Kidney (tissue), 14 donors: ENCODE data around the gene UBALD2. TPM values are rescaled to one million over a fixed set of nuclear protein-coding genes. Genes with fewer than 3 reads are reported as not detected.
"Not testable (repeated sequence)": the region's sequence is repeated elsewhere in the genome, so short reads cannot be mapped to it uniquely, and the experiment has no call there.

Experiments used
- DNase-seq, 5 donors: peaks; one replicate each; pipeline ENCODE4 v3.0.0-alpha.2; 2013 to 2020
- FAIRE-seq: peaks from 2 replicates; lab custom pipeline; 2012; peaks lifted over from hg19 to GRCh38; lab: Jason Lieb, UNC
- H3K27ac ChIP-seq, 2 donors: one replicate each; pipeline ENCODE4 v1.7.0; 2013; ENCODE audit warnings: low read depth in 2 of 2, low read length in 2 of 2, inconsistent platforms in 1 of 2
- H3K27me3 ChIP-seq: one replicate; pipeline ENCODE4 v1.7.1; 2013; ENCODE audit warnings: low read length, inconsistent platforms; ENCODE audit not compliant: control insufficient read depth, insufficient read depth
- H3K36me3 ChIP-seq, 3 donors: one replicate each; pipeline versions ENCODE4 v1.7.0 to v1.7.1; 2013; ENCODE audit warnings: low read length in 3 of 3, control low read depth in 1 of 3, inconsistent platforms in 1 of 3; ENCODE audit not compliant: insufficient read depth in 3 of 3, control insufficient read depth in 2 of 3
- H3K4me1 ChIP-seq, 3 donors: one replicate each; pipeline versions ENCODE4 v1.7.0 to v1.7.1; 2013; ENCODE audit warnings: low read length in 3 of 3, inconsistent platforms in 1 of 3, low read depth in 1 of 3; ENCODE audit not compliant: control insufficient read depth in 2 of 3, insufficient read depth in 2 of 3
- H3K4me3 ChIP-seq, 3 donors: one replicate each; pipeline versions ENCODE4 v1.7.0 to v1.8.1; 2013; ENCODE audit warnings: low read length in 3 of 3, control low read depth in 1 of 3, inconsistent platforms in 1 of 3
- H3K9ac ChIP-seq, 3 donors: one replicate each; pipeline versions ENCODE4 v1.7.0 to v1.7.1; 2013; ENCODE audit warnings: low read length in 3 of 3, control low read depth in 1 of 3, inconsistent platforms in 1 of 3
- H3K9me3 ChIP-seq, 3 donors: one replicate each; pipeline versions ENCODE4 v1.7.0 to v1.7.1; 2013; ENCODE audit warnings: low read length in 3 of 3, control low read depth in 1 of 3, inconsistent platforms in 1 of 3; ENCODE audit not compliant: control insufficient read depth in 2 of 3, insufficient read depth in 1 of 3
- intact Hi-C: fragments of 100-400 bp; cut with DNase I; formaldehyde crosslinking; loops from one replicate; pipeline ENCODE4 v1.11.1; 2022
- polyA plus RNA-seq: library from polyadenylated mRNA; stranded (reverse); fragments of 350-450 nt; fragmentation: Illumina TruSeq; extraction: RNeasy Lipid Tissue Mini Kit (QIAGEN cat#74804); gene quantifications from one replicate; pipeline ENCODE4 v1.2.3, GENCODE V29; 2014; ENCODE audit warnings: low read depth, low replicate concordance; ENCODE audit not compliant: insufficient read depth
- total RNA-seq: library from RNA; stranded (reverse); fragmentation: NEBNext Ultra II Directional; extraction: Animal tissue kit (Norgen Biotek cat#: 25700); gene quantifications from one replicate; pipeline ENCODE4 v1.2.1, GENCODE V29; 2021
- TF ChIP-seq, protein P1 (sequence below): IDR thresholded peaks from 3 replicates; pipeline ENCODE4 v1.5.1; 2012; ENCODE audit warnings: mild to moderate bottlenecking, moderate library complexity, borderline replicate concordance; ENCODE audit not compliant: insufficient read depth; ENCODE audit errors: extremely low read depth
- donor health status: control.
- donor health status: control.
- donor health status: control.
- donor health status: control.
- donor health status: control.
- donor health status: DM: yes; HTN: yes; CAD: no.
- donor health status: Normal renal cell carcinoma (clear cell type).

Gene UBALD2
- total and polyA plus RNA-seq, 2 donors from 2014 or later = 54.3 to 59.1 TPM

- no peak for FAIRE-seq
- no peak overlapping the region for H3K27ac ChIP-seq
- TF ChIP-seq, protein P1, sequence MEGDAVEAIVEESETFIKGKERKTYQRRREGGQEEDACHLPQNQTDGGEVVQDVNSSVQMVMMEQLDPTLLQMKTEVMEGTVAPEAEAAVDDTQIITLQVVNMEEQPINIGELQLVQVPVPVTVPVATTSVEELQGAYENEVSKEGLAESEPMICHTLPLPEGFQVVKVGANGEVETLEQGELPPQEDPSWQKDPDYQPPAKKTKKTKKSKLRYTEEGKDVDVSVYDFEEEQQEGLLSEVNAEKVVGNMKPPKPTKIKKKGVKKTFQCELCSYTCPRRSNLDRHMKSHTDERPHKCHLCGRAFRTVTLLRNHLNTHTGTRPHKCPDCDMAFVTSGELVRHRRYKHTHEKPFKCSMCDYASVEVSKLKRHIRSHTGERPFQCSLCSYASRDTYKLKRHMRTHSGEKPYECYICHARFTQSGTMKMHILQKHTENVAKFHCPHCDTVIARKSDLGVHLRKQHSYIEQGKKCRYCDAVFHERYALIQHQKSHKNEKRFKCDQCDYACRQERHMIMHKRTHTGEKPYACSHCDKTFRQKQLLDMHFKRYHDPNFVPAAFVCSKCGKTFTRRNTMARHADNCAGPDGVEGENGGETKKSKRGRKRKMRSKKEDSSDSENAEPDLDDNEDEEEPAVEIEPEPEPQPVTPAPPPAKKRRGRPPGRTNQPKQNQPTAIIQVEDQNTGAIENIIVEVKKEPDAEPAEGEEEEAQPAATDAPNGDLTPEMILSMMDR = no peak
- no peak overlapping the region for H3K9ac ChIP-seq
- no peaks in the 10 kb centered on the region for H3K27me3 ChIP-seq
- intact Hi-C loops = loop anchor here (10.0 kb wide), 1 partner anchor 55 kb away; no protein-coding TSS in a partner anchor
- no peak overlapping the region for H3K4me3 ChIP-seq
- DNase-seq = no peak
- no peaks in the 10 kb centered on the region for H3K36me3 ChIP-seq
- H3K9me3 ChIP-seq = no peaks in the 10 kb centered on the region
- H3K4me1 ChIP-seq = no peaks in the 10 kb centered on the region
Observed at GRCh38 chr17:76219670-76220383, 45.3 kb upstream of the UBALD2 start.

GRCh38 chr17:76223802-76224201, 41.3 kb upstream of the UBALD2 start:
- Histone ChIP-seq H3K27me3 (no peaks in the 10 kb centered on the region), H3K36me3 (no peaks in the 10 kb centered on the region), H3K4me1 (no peaks in the 10 kb centered on the region), H3K4me3 (no peak overlapping the region), H3K27ac (no peak overlapping the region), H3K9ac (no peak overlapping the region), H3K9me3 (no peaks in the 10 kb centered on the region)
- DNase-seq = no peak
- intact Hi-C loops = loop anchor here (10.0 kb wide), 1 partner anchor 59 kb away; no protein-coding TSS in a partner anchor
- TF ChIP-seq, protein P1 = no peak
- FAIRE-seq = no peak

- not testable (repeated sequence) for H3K27me3 ChIP-seq, FAIRE-seq, H3K27ac ChIP-seq, DNase-seq, H3K9ac ChIP-seq, H3K9me3 ChIP-seq, H3K36me3 ChIP-seq, H3K4me1 ChIP-seq, H3K4me3 ChIP-seq
- intact Hi-C loops = loop anchor here (10.0 kb wide), 1 partner anchor 61 kb away; no protein-coding TSS in a partner anchor
Observed at GRCh38 chr17:76225373-76226086, 39.6 kb upstream of the UBALD2 start.

GRCh38 chr17:76226749-76227148, 38.4 kb upstream of the UBALD2 start:
- not testable (repeated sequence) for H3K9me3 ChIP-seq, H3K36me3 ChIP-seq, DNase-seq, FAIRE-seq, H3K9ac ChIP-seq, H3K27ac ChIP-seq, H3K4me1 ChIP-seq, H3K27me3 ChIP-seq, H3K4me3 ChIP-seq
- intact Hi-C loops = loop anchor here (10.0 kb wide), 1 partner anchor 62 kb away; no protein-coding TSS in a partner anchor
